Stimulated activated CD4-positive, alpha-beta T cell treated with anti-CD3 and anti-CD28 coated beads, Interleukin-2, amount 100 ng/mL, for 48 hours (primary cell): Measurements from ENCODE around the gene RBP4.

Experiments
- DNase-seq, 2 donors: peaks; one replicate each; pipeline ENCODE4 v3.0.0-alpha.2; 2020

The RBP4 gene

DNA sequence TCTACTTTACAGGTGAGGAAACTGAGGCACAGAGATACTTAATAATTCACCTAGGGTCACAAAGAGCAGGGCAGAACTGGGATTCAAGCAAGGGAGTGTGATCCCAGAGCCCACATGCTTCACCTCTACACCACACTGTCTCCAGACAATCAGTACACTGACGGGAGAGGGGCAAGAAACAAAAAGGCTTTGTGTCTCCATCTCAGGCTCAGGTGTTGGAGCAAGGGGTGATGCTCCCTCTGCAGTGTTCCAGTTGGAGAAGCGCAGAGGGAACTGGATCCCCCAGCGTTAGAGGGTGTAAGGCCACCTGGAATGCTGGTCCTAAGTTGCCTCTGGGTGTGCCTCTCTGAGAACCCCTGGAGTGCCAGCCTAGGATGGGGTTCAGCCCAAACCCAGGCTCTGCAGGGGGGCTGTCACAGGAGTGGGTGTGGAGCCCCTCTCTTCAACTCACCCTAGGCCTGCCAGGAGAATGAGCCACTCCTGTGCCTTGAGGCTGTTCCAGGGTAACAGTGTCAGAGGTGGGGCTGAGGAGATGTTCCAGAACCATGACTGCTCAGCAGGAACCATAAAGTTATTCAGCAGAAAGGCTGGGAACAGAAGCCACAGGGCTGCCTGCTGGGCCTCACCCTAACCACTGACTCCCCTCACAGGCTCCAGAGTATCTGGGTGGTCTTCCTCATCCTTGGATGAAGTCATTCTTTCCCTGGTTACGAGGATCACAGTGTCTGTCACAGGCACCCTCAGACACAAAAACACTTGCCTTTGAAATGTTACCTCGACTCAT lies 5.5 kb downstream of the RBP4 start:
- no peak for DNase-seq

DNA sequence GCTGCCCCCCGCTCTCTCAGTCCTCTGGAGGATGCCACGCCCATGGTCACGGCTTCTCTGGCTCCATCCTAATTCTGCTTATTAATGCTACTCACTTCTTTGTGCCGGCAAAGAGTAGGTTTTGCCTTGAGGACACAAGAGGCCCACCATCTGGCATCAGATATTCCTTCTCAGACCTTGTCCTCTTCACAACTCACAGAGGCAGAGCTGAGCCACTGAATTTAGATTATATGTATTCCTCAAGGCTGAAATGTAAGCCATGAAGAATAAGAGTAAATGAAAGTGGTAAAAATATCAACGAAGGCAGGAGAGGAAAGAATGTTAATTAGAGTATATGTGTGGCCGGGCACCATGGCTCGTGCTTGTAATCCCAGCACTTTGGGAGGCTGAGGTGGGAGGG lies 6.5 kb downstream of the RBP4 start:
- DNase-seq: no peak

DNA sequence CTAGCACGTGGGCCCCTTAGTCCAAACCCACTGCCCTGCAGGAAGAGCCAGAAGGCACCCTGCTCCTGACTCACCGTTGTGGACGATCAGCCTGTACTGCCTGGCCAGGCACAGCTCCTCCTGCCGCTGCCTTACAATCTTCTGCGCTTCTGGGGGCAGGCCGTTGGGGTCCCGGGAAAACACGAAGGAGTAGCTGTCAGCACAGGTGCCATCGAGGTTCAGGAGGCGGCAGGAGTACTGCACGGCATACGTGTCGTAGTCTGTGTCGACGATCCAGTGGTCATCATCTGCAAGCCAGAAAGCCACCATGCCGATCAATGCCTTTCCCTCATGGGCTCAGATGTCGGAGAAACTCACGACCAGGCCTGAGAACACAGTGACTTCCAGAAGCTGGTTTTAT lies 7.3 kb downstream of the RBP4 start:
- DNase-seq: no peak

DNA sequence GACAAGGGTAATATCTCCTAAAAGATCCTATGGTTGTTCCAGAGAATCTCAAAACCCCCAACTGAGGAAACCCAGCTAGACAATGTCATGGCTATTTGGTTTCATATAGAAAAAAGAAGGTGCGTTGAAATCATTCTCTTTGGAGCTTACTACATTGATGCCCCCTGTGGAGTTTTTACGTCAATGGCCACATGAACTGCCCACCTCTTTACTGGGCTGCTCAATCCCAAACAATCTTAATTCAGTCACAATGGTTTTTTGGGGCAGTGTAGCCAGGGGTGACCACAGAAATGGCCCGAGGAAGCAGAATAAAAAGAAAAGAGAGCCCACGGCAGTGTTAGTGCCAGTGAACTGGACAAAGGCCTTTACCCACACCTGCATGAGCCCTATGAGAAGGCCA lies 7.8 kb downstream of the RBP4 start:
- no peak for DNase-seq

DNA sequence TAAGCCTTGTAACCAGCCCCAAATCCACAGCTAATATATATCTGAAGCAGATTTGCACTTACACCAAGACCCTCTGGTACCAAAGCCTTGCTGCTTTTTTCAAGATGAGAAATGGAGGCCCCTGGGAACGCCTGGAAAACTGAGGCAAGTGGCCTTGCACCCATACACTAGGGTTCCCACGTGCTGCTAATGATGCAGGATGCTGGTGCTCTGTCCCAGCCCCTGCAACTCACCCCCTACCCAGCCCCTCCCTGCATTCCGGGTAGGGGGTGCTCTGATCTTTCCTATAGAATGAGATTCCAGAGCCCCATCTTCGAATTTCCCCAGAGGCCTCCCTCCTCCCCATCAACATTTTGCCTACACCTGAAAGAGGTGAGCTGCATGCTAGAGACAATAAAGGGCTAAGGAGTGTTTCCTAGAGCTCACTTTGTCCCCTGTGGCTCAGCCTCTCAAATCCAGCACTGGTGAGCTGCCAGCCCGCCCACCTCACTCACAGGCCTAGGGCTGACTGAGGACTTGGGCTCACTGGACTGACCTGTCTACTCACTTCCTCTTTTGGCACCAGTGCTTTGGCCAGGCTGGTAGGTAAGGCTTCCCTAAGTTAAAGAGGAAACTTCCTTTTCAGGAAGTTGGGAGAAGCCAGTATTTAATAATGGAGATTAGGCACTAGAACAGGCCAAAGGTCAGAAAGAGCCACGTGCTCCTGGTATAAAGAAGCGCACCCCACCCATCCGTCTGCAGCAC lies 9.8 kb downstream of the RBP4 start:
- DNase-seq: no peak

DNA sequence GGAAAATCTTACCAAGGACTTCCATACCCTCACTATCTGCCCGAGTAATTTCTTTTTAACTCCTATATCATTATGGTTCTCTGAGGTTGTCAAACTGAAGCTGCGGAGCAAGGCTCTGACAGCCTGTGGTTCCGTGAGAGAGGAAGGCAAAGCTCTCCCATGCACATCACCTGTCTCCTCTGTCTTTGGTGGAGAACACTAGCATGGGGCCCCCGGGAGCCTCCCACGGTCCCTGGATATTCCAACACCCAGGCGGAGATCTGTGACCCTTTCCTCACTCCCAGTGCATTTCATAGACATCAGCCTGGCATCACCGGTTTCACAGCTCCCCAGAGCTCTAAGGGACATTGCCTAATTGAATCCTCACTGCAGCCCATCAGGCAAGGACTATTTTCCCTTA lies 10.4 kb downstream of the RBP4 start:
- DNase-seq: no peak

DNA sequence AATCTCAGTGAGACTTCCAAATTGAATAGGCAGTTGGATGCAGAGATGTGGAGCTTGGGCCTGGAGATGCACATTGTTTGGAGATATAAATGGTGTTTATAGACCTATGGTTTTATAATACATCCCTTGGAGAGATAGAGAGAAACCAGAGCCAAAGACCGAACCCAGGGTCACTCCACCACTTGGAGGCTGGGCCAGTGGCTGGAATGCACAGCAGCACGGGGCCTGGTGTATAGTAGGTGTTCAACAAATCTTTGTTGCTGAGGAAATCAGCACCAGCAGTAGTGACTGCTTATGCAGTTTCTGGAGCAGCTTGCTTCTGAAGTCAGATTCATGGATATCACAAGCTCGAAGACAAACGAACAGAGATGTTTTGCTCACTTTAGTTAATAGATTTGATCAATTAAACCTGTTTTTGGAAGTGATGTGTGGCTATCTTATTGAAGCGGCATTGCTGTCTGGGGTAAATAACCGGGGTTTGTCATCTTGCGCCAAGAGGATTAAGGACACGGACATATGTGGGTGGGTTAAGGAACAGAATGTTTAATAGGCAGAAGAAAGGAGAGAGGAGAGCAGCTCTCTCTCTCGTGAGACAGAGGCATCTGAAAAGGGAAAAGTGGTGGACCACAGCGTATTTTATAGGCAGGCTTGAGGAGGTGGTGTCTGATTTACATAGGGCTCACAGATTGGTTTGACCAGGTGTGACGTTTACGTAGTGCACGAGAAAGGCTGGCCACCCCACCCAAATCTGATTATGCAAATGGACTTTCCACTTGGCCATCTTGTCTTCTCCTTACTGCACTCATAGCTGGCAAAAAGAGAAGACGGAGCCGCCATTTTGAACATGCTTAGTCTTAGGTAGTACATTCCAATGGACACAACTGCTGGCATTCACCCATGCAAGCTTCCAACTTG lies 11.1 kb downstream of the RBP4 start:
- no peak for DNase-seq

DNA sequence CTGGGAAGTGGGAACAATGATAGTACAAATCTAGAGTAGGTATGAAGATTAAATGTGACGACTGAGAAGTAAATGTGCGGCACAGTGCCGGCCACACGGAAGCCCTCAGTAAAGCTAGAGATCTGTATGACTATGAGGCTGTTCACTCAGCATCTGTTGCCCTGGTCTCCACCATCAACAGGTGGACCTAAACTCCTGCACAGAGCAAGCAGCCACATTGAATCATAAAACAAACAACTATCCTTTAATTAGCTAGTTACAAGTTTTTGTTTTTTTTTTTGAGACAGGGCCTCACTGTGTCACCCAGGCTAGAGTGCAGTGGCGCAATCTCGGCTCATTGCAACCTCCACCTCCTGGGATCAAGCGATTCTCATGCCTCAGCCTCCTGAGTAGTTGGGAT lies 16.6 kb downstream of the RBP4 start:
- no peak for DNase-seq

DNA sequence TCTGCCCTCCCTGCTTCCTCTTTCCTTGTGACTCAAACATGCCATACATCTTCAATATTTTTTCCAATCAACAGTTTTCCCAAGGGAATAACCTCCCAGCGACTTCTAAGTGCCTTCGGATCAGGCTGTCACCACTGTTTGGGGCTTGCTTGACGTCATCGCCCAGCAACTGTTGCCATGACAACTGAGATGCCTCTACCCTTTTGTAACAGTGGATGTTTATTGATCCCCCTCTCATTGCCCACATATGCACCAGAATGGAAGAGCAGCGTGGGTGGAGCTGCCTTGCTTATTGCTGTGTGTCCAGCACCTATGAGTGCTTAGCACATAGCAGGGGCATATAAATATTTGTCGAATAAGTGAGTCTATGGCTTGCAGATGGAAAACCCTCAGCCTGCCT lies 20.2 kb downstream of the RBP4 start:
- DNase-seq: no peak

DNA sequence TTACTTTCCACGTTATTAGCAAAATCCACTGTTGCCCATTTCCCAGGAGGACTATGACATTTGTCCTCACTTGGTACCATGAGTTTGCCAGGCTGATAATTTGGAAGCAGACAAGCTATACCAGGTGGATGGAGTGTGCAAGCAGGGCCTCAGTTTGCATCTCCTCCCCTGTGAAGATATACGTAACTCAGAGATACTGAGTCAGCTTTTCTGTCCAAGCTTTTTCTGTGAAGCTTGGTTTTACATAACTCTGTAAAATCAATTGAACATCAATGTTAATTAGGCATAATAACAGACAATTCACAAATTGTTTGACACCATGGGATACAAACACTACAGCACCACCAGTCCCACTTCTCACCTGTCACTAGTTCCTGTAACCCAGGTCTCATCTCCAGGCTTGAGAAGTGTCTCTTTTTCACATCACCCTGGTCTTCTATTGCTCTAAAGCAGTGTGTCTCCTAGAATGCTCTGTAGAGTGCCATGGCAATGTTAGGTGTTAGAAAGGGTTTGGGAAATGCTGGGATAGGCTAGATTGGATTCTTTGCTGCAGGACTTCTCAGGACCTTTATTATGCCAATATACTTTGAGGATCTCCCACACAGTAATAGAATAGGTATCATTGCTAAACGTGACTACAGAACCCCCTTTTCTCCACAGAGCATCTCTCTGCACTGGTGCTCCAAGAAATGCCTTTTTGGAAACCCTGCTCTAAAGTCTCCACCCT lies 20.9 kb downstream of the RBP4 start:
- no peak for DNase-seq

DNA sequence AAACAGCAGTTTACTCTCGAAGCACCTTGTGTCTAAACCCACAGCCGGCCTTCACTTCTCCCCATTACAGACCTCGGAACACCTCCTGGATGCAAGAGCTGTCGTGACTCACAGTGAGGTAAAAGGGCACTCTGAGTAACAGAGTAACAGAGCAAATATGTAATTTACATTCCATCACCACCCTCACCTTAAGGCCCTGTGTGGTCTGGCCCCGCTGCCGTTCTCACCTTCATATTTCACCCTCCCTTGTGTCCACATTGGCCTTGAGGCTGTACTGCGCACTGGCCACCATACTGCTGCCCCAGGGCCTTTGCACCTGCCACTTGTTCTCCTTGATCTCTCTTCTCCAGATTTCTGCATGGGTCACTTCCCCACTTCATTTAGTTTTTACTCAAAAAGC lies 21.9 kb downstream of the RBP4 start:
- no peak for DNase-seq

DNA sequence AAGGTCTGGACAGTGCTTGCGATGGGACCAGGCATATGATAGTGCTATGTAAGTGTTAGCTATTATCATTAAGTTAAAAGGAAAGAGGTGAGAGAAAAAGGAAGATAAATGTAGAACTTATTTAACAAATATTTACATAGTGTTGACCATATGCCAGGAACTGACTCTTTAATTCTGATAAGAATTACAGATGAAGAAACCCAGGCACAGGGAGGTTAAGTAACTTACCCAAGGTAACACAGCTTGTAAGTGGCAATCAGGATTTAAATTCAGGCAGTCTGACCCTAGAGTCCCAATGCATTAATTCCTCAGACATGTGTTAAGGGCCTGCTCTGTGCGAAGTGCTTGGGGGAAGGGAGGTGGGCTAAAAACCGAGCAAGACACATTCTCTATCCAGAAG lies 23.5 kb downstream of the RBP4 start:
- DNase-seq: no peak

DNA sequence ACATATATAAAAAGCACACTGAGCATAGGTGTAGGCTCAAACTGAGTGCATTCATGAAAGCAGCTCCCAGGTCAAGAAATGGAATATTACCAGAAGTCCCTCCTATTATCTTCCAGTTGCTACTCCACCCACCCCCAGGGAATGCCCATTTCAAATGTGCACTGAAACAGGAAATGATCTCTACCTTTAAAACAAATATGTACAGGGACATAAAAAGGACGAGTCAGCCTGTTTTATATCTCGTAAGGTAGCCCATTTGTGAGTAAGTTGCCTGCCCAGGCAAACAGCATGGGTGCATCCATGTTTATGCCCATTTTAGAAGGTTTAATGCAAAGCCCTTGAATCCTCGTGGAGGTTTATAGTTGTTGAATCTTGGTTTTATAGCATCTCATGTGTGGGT lies 24.1 kb downstream of the RBP4 start:
- no peak for DNase-seq

DNA sequence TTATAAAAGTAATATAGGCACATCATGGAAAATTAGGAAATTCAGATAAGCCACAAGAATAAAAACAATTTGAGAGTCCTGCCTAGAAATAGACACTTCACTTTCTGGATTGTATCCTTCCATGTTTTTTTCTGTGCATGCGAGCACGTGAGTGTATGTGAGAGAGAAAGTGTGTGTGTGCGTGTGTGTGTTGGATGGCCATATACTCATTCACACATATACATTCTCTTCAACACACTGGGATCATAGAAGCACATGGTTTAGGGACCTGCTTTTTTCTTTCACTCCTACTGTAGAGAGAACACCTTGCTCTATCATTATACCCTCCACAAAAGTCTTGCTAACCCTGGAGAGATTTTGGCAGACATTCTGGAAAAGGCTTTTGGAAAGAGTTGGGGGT lies 27.1 kb downstream of the RBP4 start:
- no peak for DNase-seq

DNA sequence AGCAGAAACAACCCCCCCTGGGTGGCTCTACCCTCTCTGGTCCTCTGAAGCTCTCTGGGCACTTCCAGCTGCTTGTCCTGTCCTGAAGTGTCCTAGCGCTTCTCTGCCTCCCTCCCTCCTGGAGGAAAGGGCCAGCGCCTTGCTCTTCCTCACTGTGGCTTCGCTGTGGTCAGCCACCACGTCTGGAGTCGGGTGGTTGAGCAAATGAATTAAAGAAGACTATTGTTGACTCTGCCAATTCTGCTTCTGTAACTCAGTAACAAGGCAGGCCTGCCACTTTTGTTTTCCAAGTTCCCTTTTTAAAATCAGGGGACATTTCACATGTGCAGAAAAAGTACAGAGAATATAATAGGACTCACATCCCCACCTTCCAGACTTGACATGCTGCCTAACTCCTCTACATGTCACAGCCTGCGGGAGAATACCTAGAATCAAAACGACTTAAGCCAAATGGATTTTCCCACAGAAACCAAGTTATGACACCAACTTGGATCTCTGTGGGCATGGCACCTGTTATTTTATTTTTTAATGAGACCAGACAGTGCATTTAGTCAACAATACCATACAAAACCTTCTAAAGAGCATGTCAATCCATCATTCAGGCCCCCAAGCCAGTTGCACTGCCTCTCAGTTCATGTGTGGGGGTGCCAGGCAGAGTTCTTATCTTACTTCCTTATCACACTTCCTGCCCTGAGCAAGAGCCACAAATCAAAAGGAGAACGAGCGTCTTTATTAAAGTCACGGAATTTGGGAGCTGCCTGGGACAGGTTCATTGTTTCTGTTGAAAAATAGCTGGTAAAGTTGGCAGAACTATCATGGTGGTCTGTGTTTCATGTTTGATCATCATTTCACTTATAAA lies 27.8 kb downstream of the RBP4 start:
- no peak for DNase-seq

DNA sequence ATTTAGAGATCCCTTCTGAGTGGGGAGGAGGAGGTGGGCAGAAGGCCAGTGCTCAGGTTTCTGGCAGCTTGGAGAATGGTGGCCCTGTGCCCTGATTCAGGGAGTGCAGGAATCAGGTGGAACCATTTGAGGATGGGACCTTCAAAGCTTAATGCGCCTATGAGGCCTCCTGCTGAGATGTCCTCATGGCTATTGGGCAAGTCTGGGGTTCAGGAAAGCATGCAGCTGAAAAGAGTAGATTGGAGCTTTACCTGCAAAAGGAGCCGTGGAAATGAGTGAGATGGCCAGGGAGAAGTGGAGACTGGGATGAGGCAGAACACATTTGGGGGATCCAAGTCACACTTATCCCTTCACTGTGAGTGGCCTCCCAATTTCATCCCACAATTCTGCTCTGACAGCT lies 28.4 kb downstream of the RBP4 start:
- no peak for DNase-seq

DNA sequence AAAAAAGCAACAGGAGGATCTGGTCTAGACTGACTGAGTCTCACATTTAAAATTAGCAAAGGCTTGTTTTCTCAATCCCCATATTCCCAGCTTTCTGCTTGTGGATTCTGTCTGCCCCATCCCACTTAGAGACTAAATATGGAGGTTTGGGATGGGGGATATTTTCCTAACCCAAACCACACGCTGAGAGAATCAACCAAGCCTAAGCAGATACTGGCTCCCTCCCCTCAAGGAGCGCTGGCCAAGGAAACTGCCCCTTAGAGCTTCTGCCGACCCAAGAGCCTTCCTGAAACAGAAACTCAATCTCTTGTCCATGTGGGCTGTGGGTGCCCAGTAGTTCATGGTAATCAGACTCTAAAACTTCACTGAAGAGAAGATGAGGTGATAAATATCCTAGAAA lies 30.7 kb downstream of the RBP4 start:
- no peak for DNase-seq

DNA sequence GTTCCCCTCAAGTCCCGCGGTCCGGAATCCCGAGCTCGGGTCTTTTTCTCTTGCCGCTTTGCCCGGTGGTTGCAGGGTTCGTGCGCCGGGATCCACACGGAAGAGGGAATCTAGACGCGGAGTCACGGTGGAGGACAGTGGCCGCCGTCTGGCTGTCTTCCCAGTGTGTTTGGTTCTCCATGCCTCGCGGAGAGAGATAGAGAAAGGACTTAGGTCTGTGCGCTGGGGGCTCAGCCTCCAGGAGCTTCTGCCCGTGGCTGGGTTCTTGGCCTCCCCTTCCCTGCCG lies 33.0 kb downstream of the RBP4 start:
- DNase-seq: no peak

DNA sequence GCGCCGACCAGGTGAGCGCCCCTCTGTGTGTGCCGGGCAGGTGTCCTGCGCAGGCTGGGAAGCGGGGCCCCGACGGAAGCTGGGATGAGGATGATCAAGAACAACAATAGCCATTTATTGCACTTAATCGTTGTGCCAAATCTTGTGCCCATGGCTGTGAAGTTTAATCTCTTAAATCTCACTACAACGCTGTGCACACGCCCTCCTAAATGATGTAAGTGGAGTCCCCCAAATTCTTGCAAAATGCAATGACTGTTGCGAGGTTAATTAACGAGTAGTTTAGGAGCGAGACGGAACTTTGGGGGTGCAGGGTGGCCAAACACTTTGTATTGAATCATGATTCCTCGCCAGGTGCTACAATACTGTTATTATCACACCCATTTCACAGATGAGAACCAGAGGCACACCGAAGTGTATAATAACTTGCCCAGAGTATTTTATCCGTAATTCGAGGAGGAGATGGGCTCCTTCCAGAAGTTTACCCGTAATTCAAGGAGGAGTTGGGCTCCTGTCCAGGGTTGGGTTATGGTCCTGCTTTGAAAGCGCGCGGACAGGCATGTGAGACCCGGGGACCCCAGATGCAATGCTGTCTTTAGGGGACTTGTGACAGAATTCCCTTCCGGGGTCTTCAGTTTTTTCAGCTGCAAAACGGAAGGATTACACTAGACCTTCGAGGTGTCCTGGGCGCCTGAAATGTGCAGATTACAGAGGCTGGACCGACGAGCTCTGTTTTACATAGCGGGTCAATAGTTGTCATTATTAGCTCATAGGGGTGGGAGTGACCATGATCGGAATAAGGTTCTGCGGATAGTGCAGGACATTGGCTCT lies 33.5 kb downstream of the RBP4 start:
- DNase-seq: no peak

DNA sequence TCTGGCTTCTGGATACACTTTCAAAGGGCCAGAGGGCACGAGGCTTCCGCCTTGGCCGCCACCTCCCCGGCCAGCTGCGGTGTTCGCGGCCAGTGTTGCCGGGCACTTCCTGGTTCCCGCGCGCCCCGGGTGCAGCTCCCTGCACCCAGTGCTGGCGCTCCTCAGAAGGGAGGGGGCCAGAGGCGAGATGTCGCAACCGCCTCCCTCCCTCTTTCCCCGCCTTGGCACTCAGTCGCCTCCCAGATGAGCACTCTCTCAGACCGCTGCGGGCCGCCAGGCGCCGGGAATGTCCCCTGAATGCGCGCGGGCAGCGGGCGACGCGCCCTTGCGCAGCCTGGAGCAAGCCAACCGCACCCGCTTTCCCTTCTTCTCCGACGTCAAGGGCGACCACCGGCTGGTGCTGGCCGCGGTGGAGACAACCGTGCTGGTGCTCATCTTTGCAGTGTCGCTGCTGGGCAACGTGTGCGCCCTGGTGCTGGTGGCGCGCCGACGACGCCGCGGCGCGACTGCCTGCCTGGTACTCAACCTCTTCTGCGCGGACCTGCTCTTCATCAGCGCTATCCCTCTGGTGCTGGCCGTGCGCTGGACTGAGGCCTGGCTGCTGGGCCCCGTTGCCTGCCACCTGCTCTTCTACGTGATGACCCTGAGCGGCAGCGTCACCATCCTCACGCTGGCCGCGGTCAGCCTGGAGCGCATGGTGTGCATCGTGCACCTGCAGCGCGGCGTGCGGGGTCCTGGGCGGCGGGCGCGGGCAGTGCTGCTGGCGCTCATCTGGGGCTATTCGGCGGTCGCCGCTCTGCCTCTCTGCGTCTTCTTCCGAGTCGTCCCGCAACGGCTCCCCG lies 34.4 kb downstream of the RBP4 start, which contains the start of gene FFAR4:
Gene FFAR4 (plus strand): TSS at position 231 of the 842 bp plus-strand sequence. CDS start 56 bp downstream, at position 287.
- DNase-seq: no peak
